Measurements from ENCODE around the gene LRRC23.
"Not testable (repeated sequence)": the region's sequence is repeated elsewhere in the genome, so short reads cannot be mapped to it uniquely, and the experiment has no call there.

Gene LRRC23

GRCh38 chr12:6872073-6873048 is 32.3 kb upstream of the LRRC23 start:
- peak; percentile 81 for DNase-seq

GRCh38 chr12:6873094-6874014 is 31.3 kb upstream of the LRRC23 start, which contains the start of gene SPSB2:
Gene SPSB2 (minus strand): TSS chr12:6873303. CDS start chr12:6872901, 402 bp downstream.
- DNase-seq, result peak; percentile 81

GRCh38 chr12:6874015-6874368 is 30.6 kb upstream of the LRRC23 start:
- DNase-seq, result not testable (repeated sequence)

GRCh38 chr12:6879824-6880223 is 24.8 kb upstream of the LRRC23 start:
- DNase-seq, result not testable (repeated sequence)

- no peak for DNase-seq
Observed at GRCh38 chr12:6883252-6883651, 21.4 kb upstream of the LRRC23 start.

GRCh38 chr12:6883683-6884082 is 20.9 kb upstream of the LRRC23 start:
- no peak for DNase-seq

GRCh38 chr12:6884539-6884938 is 20.1 kb upstream of the LRRC23 start:
- no peak for DNase-seq

- not testable (repeated sequence) for DNase-seq
Observed at GRCh38 chr12:6886206-6886999, 18.2 kb upstream of the LRRC23 start.

- no peak for DNase-seq
Observed at GRCh38 chr12:6887460-6887859, 17.2 kb upstream of the LRRC23 start.

- DNase-seq, result no peak
Observed at GRCh38 chr12:6888360-6888759, 16.3 kb upstream of the LRRC23 start.

- not testable (repeated sequence) for DNase-seq
Observed at GRCh38 chr12:6888794-6889193, 15.8 kb upstream of the LRRC23 start.

GRCh38 chr12:6889775-6890573 is 14.6 kb upstream of the LRRC23 start:
- not testable (repeated sequence) for DNase-seq

GRCh38 chr12:6890789-6891645 is 13.6 kb upstream of the LRRC23 start:
- DNase-seq, result peak; percentile 74

- no peak for DNase-seq
Observed at GRCh38 chr12:6891646-6892001, 13.0 kb upstream of the LRRC23 start.

GRCh38 chr12:6892683-6893082 is 11.9 kb upstream of the LRRC23 start:
- not testable (repeated sequence) for DNase-seq

GRCh38 chr12:6894321-6894720 is 10.3 kb upstream of the LRRC23 start:
- no peak for DNase-seq

GRCh38 chr12:6896846-6897435 is 7.7 kb upstream of the LRRC23 start:
- no peak for DNase-seq

GRCh38 chr12:6899427-6899826 is 5.2 kb upstream of the LRRC23 start:
- no peak for DNase-seq

- no peak for DNase-seq
Observed at GRCh38 chr12:6899837-6900519, 4.6 kb upstream of the LRRC23 start.

GRCh38 chr12:6902448-6902847 is 2.2 kb upstream of the LRRC23 start:
- no peak for DNase-seq
